Activated CD8-positive, alpha-beta memory T cell treated with anti-CD3 and anti-CD28 coated beads for 24 hours (primary cell): Measurements from ENCODE around the gene CR1L.
"Not testable (repeated sequence)": the region's sequence is repeated elsewhere in the genome, so short reads cannot be mapped to it uniquely, and the experiment has no call there.

ENCODE experiments used
- DNase-seq: peaks from one replicate; pipeline ENCODE4 v3.0.0-alpha.2; 2020

Gene CR1L

DNA sequence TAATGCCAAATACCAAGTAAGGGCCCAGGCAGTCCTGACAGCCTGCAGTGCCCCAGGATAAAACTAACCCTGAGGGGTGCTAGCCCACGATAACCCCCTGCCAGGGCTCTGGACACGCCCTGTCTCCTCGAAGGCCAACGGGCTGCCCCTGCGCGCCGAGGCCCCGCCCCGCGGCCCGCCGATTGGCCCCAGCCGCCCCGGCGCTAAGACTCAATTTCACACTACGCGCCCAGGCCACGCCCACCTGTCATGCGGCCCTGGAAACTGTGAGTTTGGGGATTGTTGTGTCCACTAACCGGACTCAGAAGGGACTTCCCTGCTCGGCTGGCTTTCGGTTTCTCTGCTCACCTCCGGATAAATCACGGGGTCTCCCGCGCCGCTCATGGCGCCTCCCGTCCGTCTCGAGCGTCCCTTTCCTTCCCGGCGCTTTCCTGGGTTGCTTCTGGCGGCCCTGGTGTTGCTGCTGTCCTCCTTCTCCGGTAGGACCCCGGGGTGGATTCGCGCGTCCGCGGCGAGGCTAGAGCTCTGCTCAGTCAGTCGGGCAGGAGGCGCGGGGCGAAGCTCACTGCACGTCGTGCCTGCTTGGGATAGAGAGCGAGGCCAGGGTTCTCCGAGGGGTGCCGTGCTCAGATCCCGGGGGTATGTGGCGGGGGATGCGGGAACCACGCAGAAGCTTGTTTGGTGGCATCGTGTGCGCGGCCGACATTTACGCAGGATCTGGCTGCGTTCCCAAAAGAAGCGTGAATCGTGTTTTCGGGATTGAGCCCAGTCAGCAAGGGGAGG lies at the start of gene CR1L:
CR1L (plus strand) TSS at position 282 of the 783 bp plus-strand sequence; CDS start at position 383, 101 bp downstream.
- DNase-seq = peak; percentile 87

DNA sequence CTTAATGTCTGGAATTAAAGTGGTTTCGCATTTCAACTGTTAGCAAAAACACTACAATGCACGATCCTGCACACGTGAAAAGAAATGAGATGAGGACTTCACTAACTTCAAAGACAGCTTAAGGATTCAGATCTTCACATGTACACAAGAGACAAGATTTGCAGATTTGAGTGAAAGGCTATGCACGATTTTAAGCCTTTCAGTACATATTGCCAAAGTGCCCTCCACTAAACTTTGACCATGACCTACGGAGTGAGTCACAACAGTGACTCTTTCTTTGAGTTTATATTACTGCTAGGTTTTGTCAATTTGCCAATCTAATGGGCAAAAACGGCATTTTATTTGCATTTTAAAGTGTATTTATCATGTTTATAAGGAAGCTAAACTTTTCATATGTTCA lies 41.2 kb upstream of the CR1L start:
- DNase-seq = no peak

DNA sequence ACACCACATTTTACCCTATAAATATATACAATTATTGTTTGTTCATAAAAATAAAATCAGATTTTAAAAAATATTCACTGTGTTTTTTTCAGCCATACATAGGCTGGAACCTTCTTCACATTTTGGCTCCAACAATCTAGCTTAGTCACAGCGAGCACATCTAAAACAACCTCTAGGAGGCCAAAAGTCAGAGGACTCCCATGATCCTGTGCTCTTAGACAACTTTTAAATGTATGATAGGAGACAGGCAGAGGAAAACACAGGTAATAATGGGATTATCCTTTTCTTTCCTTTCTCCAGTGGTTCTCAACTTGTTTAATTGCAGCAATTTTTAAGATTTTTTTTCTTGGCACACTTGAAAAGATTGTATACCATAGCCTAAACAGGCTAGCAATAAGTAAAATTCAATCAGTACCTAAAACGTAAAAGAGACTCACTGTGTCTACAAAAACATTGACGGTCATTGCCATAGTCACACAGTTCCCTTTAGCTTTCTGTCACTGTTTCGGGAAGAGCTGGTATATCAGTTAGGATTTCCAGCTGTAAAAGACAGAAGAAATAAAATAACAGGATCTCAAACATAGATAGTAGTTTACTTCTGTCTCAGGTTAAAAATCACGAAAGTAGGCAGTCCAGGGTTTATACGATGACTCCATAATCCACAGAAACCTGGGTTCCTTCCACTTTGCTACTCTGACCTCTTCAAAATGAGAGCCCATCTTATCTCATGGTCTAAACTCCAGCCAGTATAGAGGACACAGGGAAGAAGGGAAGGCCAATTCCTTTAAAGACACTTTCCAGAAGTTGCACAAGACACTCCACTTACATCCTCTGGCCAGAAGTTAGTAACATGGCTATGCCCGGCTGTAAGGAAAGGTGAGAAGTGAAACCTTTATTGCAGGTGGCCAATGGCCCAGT lies 39.2 kb upstream of the CR1L start:
- DNase-seq = no peak

DNA sequence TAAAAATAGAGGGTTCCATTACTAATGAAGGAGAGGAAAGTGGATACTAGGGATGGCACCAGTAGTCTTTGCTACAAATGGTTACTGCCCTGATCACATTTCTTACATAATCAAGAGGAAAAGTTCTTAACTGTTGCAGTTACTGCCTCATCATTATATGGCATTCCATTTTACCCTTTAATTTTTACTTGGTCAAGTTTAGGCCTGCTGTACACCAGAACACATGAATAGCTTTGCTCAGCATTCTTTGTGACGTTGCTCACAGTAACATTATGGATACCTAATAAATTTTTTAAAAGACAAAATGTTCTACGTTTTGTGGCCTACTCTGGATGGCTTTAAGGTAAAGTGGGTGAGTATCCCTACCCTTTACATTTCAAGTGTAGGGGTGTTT lies 38.6 kb upstream of the CR1L start:
- DNase-seq = no peak

DNA sequence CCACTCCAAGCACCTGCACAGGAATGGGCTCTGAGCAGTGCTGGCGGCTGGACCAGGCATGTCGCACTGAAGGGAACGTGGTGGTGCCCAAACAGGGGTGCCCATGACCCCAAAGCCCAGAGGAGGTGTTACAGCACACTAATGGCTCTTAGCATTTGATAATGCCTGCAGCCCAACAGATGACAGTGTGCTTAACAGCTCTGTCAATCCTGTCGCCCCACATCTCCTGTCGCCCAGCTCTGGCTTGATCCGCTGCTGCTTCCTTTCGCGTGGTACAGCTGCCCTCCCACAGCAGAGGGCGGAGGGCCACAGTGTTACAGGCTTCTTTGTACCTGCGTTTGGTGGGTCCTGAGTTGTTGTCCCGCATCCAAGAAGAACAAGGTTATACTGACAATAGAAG lies 32.2 kb upstream of the CR1L start:
- DNase-seq = no peak

DNA sequence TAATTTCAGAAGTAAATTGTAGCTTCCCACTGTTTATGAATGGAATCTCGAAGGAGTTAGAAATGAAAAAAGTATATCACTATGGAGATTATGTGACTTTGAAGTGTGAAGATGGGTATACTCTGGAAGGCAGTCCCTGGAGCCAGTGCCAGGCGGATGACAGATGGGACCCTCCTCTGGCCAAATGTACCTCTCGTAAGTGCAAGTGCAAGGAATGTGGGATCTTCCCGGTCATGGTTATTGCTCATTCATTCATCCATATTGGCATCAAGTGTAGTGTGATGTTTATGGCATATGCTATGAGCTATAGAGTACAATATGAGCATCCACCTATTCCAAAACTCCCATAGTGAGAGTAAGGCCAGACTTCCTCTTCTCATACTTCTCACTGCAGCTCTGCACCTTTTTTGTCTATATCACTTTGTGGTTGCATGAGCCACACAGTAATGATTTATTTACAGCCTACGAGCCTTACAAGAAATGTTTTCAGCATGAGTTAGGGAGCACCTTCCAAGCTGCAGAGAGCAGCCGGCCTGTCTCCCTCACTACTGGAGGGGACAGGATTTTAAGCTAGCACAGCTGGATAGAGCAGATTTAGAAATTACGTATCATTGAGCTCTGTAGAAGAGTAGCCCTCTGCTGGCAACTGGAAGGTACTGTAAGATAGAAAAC lies 24.9 kb upstream of the CR1L start:
- DNase-seq = peak; percentile 60

DNA sequence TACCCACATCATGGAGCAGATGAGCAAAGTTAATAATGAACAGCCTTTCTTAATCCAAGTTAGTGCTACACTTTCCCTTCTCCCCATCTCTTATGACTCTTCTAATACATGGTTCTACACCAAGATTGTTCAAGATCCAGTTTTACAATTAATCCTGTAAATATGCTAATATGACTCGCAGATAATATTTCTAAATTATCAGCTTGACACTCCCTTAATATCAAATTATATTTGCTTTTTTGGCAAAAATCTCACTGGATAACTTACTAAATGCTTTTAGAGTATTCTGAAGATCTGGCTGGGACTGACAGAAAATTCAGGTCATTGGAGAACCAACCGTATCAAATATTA lies 24.4 kb upstream of the CR1L start:
- no peak for DNase-seq

DNA sequence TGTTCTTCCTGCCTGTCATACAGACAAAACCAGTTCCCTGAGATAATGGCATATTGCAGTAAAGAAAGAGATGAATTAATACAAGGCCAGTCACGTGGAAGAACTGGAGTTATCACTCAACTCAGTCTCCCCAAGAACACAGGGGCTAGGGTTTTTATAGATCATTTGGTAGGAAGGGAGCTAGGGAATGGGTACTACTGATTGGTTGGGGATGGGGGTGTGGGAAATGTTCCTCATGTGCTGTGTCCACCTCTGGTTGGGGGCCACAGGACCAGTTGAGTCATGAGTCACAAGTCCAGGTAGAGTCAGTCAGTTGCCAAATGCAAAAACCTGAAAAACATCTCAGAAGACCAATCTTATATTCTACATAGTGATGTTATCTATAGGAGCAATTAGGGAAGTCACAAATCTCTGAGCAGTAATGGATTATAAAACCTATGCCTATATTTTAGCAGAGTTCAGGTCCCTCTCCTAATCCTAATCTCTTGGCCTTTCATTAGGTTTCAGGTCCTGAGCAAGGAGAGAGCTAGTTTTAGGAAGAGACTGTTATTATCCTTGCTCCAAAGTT lies 19.3 kb upstream of the CR1L start:
- not testable (repeated sequence) for DNase-seq

DNA sequence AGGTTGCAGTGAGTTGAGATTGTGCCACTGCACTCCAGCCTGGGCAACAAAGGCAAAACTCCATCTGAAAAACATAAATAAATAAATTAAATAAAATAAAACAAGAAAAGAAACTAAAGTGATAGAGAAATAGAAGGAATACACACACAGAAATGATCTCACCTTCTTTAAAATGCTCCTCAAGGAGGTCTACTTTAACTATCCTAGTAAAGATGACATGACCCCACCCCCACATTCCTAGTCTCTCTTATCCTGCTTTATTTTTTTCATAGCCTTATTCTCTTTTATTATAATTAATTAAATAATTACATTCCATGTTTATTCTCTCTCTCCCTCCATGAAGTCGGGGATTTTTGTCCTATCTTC lies 18.0 kb upstream of the CR1L start:
- DNase-seq = no peak

DNA sequence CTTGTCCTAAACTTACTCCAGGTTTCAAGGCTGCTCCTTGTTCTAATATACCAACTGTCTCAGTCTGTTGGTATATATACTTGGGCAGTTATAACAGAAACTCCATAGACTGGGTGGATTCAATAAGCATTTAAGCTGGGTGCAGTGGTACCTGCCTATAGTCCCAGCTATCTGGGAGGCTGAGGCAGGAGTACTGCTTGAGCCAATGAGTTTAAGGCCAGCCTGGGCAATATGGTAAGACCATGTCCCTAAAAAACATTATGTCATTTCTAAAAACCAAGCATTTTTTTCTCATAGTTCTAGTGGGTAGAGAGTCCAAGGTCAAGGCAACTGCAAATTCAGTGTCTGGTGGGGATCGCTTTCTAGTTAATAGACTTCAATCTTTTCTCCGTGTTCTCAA lies 17.4 kb upstream of the CR1L start:
- no peak for DNase-seq

DNA sequence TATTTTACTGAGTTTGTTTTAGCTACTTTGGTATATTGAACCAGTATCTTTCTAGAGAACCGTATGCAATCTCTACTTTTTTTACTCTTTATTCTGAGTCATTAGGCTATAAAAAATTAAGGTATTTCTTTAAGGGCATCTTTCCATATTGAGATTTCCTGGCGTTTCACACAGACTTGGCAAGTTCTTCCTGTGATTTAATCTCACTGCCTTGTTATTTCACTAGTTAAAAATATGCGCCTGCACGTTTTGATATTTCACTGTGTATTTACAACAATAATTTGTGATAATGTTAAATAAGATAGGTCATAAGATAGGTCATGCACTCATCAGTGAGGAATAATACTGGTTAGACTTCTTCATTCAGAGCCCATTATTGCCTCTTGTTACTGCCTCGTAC lies 16.2 kb upstream of the CR1L start:
- DNase-seq = no peak

DNA sequence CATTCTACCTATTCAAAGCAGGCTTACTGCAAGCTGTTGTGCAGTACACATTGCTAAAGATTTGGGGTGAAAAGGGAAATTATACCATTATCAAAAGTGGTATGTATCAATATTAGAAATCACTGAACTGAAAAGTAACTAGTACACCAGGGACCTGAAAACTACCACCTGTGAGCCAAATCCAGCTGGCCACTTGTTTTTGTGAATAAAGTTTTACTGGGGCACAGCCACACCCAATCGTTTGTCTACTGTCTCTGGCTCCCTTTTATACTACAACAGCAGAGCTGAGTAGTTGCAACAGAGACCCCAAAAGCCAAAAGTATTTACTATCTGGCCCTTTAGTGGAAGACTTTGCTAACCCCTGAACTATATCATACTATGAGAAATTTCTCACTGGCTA lies 13.8 kb upstream of the CR1L start:
- DNase-seq = no peak

DNA sequence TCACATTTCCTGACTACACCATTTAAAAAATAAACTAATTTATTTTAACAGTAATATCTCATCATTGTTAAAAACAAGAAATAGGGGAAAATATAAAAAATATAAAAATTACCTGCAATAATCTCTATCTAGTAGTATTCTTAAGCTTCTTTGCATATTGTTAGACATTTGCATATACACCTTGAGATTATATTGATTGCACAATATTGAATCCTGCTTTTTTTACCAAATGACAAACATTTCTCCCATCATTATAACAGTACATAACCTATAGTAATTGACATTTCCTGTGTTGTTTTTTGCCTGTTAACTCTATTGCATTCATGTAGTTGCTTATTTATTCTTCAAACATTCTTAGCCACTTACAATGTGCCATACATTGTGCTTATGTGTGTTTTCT lies 11.7 kb upstream of the CR1L start:
- DNase-seq = no peak

DNA sequence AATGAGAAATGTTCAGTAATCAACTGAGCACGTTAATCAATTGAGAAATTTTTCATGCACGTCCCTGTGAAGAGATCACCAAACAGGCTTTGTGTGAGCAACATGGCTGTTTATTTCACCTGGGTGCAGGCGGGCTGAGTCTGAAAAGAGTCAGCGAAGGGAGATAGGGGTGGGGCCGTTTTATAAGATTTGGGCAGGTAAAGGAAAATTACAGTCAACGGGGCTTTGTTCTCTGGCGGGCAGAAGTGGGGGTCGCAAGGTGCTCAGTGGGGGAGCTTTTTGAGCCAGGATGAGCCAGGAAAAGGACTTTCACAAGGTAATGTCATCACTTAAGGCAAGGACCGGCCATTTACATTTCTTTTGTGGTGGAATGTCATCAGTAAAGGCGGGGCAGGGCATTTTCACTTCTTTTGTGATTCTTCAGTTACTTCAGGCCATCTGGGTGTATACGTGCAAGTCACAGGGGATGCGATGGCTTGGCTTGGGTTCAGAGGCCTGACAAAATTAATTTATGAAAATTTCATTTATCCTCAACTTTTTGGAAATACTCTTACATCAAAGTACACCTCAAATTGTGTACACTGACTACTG lies 11.1 kb upstream of the CR1L start:
- DNase-seq = not testable (repeated sequence)

DNA sequence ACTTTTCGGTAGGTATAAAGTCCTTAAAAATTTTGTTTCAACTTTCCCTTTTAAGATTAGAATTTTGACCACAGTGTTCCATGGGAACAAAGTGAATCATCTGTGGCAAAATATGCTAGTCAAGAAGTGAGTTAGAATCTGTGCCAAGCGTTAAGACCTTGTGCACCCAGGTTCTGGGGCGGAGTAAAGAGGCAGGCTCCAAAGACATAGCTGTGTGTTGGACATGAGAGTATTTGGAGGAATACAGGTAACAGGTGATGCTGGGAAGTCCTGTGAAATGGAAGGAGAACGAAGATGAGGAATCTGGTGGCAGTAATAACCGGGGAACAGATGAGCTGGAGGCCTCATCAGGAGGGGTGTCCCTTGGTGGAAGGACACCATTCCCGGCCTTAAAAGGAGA lies 10.6 kb upstream of the CR1L start:
- not testable (repeated sequence) for DNase-seq

DNA sequence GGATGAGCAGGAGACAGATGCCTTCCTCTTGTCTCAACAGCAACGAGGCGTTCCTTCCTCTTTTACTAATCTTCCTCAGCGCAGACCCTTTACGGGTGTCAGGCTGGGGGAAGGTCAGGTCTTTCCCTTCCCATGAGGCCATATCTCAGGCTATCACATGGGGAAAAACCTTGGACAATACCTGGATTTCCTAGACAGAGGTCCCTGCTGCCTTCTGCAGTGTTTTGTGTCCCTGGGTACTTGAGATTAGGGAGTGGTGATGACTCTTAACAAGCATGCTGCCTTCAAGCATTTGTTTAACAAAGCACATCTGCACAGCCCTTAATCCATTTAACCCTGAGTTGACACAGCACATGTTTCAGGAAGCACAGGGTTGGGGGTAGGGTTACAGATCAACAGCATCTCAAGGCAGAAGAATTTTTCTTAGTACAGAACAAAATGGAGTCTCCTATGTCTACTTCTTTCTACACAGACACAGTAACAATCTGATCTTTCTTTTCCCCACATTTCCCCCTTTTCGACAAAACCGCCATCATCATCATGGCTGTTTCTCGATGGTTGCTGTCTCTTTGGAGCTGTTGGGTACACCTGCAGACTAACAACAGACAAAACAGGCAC lies 9.3 kb upstream of the CR1L start:
- not testable (repeated sequence) for DNase-seq

DNA sequence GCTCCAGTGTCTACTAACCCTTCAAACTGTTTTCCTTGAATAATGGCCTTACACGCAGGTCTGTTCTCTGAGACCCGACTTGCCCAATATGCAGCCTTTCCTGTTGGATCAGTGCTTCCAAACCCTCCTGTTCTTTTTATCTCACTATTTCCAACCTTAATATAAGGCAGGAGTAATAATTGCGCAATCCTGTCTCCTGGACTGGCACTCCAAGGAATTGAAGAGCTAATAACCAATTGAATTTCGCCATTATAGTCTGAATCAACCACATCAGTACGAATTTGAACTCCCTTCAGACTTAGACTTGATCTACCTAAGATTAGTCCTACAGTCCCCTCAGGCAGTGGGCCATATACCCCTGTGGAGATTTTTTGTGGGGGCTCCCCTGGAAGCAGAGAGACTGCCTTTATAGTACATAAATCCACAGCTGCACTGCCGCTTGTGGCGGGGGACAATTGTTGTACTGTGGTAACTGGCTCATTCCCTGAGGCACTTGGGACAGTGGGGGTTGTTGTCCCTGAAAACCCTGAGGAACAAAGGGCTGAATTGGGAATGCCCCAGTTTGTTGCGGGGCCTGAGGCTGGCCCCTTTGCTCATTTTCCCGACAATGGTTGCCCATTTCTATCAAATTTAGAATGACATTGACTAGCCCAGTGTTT lies 6.3 kb upstream of the CR1L start:
- DNase-seq = not testable (repeated sequence)

DNA sequence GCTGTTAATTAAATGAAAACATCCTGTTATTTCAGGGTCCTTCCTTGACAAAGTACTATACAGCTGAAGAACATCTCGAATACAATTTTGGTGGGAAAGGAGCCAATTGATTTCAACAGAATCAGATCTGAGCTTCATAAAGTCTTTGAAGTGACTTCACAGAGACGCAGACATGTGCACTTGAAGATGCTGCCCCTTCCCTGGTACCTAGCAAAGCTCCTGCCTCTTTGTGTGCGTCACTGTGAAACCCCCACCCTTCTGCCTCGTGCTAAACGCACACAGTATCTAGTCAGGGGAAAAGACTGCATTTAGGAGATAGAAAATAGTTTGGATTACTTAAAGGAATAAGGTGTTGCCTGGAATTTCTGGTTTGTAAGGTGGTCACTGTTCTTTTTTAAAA lies 5.6 kb upstream of the CR1L start:
- DNase-seq = not testable (repeated sequence)

DNA sequence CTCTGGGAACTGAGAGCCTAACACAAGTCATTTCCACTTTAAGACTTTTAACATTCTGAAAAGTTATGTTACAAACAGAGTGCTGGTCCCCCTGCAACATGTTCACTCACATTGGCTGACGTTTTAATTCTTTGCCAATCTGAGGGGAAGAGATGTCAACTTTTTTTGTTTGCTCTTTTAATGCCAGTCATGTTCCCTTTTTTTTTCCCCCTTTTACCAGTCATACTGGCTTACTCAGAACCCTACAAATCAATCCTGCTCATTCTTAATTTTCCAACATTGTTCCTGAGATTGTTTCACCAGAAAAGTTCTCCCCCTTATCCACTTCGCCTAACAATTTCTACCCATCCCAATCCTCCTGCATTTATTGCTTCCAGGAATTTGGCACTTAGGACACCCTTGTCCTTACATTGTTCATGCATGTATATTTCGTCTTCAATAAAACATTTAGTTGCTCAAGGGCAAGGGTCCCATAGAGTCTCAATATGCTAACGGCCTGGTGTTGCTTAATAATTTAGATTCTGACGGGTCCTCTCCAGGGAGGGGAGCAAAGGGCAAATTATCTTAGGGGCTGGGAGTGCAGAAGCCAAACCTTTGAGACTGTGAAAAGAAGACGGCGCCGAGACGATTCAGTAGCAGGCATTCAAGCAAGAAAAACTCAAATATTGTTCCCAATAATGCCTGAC lies 624 bp upstream of the CR1L start:
- no peak for DNase-seq

DNA sequence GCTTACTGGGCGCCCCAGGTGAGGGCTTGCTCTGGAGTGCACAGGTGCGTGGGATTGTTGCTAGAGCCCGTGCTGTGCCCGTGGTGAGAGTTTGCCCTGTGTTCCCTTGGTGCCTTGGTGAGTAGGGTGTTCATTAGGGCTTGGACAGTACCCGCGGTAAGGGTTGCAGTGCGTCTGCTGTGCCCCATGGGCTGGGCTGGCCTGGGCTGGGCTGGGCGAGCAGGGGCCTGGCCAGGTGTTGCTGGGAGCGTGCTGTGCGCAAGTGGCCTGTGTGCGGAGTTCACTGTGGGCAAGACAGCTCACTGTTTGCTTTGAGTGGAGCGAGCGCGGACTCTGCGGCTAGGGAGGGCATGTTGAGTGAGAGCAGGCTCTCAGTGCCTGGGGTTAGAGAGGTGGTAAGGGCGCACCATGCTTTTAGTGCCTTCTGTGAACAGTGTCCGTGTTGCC lies 725 bp downstream of the CR1L start:
- no peak for DNase-seq

DNA sequence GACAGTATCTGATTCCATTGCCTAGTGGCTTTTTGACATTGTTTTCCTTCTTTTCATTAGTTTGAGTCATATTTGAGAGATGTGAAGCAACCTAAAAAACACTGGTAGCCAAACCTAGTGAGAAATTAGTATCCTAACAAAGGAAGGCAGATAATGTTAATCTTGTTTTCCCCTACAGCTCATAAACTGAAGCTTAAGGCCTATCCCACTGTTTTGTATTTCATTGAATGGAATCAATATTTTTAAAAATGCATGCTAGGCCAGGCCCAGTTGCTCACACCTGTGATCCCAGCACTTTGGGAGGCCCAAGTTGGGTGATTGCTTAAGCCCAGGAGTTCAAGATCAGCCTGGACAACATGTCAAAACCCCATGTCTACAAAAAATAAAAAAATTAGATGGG lies 1.2 kb downstream of the CR1L start:
- no peak for DNase-seq
